HCT116 (cell line): ENCODE results near the gene DVL2. TPM values are rescaled to one million over a fixed set of nuclear protein-coding genes. Genes with fewer than 3 reads are reported as not detected.

Source experiments
- ATAC-seq: fragments of 200-7000 bp; cut with Tn5 transposase; 2 replicates; pipeline ENCODE4 v1.9.1; 2020; ENCODE audit warnings: mild to moderate bottlenecking, moderate library complexity
- BruUV-seq: library from RNA; stranded (reverse); fragments of 400-500 nt; replicated peaks from 2 replicates; lab custom pipeline; 2021; lab: Mats Ljungman, UMichigan
- CTCF ChIA-PET: fragments of 300-600 bp; sonication (Branson Sonifier 250); formaldehyde crosslinking; loops from one replicate; lab custom pipeline; 2021; ENCODE audit warnings: antibody characterized with exemption; lab: Charles Lee
- POLR2A ChIA-PET: fragments of 300-600, 350-600 bp; sonication (Branson Sonifier 250); formaldehyde crosslinking; loops from one replicate; lab custom pipeline; 2021; ENCODE audit warnings: antibody characterized with exemption; lab: Charles Lee
- RAD21 ChIA-PET, 2 experiments: fragments of 300-600 bp; sonication (Branson Sonifier 250); formaldehyde crosslinking; loops; one replicate each; lab custom pipeline; 2023; ENCODE audit warnings: low total read pairs in 2 of 2; ENCODE audit not compliant: uncharacterized antibody in 2 of 2, unreplicated experiment in 2 of 2, low non-redundant PET in 1 of 2; lab: Charles Lee
- DNase-seq: peaks from one replicate; pipeline ENCODE4 v3.0.0-alpha.2; 2010; ENCODE audit warnings: low read depth, low spot score
- H2AFZ ChIP-seq: fragments of 200-600 bp; shearing (Covaris generic), sonication (generic); 2 replicates; pipeline ENCODE4 v1.6.1; 2017; ENCODE audit warnings: low read depth, mixed run types, mixed read lengths, antibody characterized with exemption, low read length; ENCODE audit not compliant: poor library complexity, severe bottlenecking
- H3K27ac ChIP-seq: 2 replicates; pipeline ENCODE4 v1.5.1; 2012; ENCODE audit warnings: low read depth, low read length
- H3K27me3 ChIP-seq: fragments of 200-600 bp; sonication (generic); 2 replicates; pipeline ENCODE4 v1.6.1; 2016; ENCODE audit warnings: mixed run types, low read length, mixed read lengths; ENCODE audit not compliant: insufficient read depth
- H3K36me3 ChIP-seq, 2 experiments: fragments of 200-500 bp in 1 of 2; fragments of 200-600 bp in 1 of 2; sonication (Bioruptor generic) in 1 of 2; sonication (generic) in 1 of 2; 2 replicates each; pipeline versions ENCODE4 v1.5.1 to v1.6.1; 2014 to 2016; ENCODE audit warnings: low read length in 2 of 2, inconsistent platforms in 1 of 2, mixed read lengths in 1 of 2, mixed run types in 1 of 2; ENCODE audit not compliant: insufficient read depth in 2 of 2, control insufficient read depth in 1 of 2
- H3K4me1 ChIP-seq, 2 experiments: fragments of 200-600 bp in 1 of 2; sonication (generic) in 1 of 2; 2 replicates each; pipeline versions ENCODE4 v1.5.1 to v1.6.1; 2012 to 2017; ENCODE audit warnings: low read length in 2 of 2, inconsistent platforms in 1 of 2, mild to moderate bottlenecking in 1 of 2, mixed read lengths in 1 of 2, mixed run types in 1 of 2, moderate library complexity in 1 of 2; ENCODE audit not compliant: insufficient read depth in 2 of 2, control insufficient read depth in 1 of 2
- H3K4me2 ChIP-seq: fragments of 200-600 bp; sonication (generic); 2 replicates; pipeline ENCODE4 v1.6.1; 2017; ENCODE audit warnings: mixed run types, low read length, mixed read lengths
- H3K4me3 ChIP-seq, 2 experiments: fragments of 200-600 bp in 1 of 2; sonication (generic) in 1 of 2; replicated peaks in 1 of 2; 2 replicates each; pipeline ENCODE4 v1.5.1; 2011 to 2016; ENCODE audit warnings: low read length in 2 of 2, control low read depth in 1 of 2, low read depth in 1 of 2, mild to moderate bottlenecking in 1 of 2, mixed read lengths in 1 of 2, mixed run types in 1 of 2
- H3K79me2 ChIP-seq: fragments of 200-600 bp; sonication (generic); 2 replicates; pipeline ENCODE4 v1.6.1; 2017; ENCODE audit warnings: mild to moderate bottlenecking, mixed run types, low read length, moderate library complexity, mixed read lengths; ENCODE audit not compliant: insufficient read depth
- H3K9ac ChIP-seq: fragments of 200-600 bp; sonication (generic); 2 replicates; pipeline ENCODE4 v1.6.1; 2016; ENCODE audit warnings: low read length, mixed read lengths
- H3K9me2 ChIP-seq: fragments of 200-600 bp; sonication (generic), shearing (Covaris generic); 2 replicates; pipeline ENCODE4 v1.6.1; 2017; ENCODE audit warnings: mixed run types, mild to moderate bottlenecking, moderate library complexity; ENCODE audit not compliant: insufficient read depth
- H3K9me3 ChIP-seq, 2 experiments: fragments of 200-500 bp in 1 of 2; fragments of 200-600 bp in 1 of 2; sonication (Bioruptor generic) in 1 of 2; sonication (generic) in 1 of 2; 2 replicates each; pipeline ENCODE4 v1.6.1; 2014 to 2017; ENCODE audit warnings: low read length in 2 of 2, mixed read lengths in 2 of 2, inconsistent platforms in 1 of 2, low read depth in 1 of 2, mild to moderate bottlenecking in 1 of 2, mixed run types in 1 of 2, moderate library complexity in 1 of 2; ENCODE audit not compliant: control insufficient read depth in 1 of 2, insufficient read depth in 1 of 2
- H4K20me1 ChIP-seq: fragments of 200-600 bp; sonication (generic), shearing (Covaris generic); 2 replicates; pipeline ENCODE4 v1.6.1; 2017; ENCODE audit warnings: mixed run types, mild to moderate bottlenecking, moderate library complexity; ENCODE audit not compliant: insufficient read depth
- CBX3 ChIP-seq: IDR thresholded peaks from 2 replicates; pipeline ENCODE4 v1.6.1; 2012; ENCODE audit warnings: low read depth
- CEBPB ChIP-seq: IDR thresholded peaks from 2 replicates; pipeline ENCODE4 v1.6.1; 2012; ENCODE audit warnings: low read depth
- EGR1 ChIP-seq: IDR thresholded peaks from 2 replicates; pipeline ENCODE4 v1.6.1; 2012; ENCODE audit warnings: low read depth
- ELF1 ChIP-seq: IDR thresholded peaks from 2 replicates; pipeline ENCODE4 v1.6.1; 2012; ENCODE audit warnings: low read depth, borderline replicate concordance
- EZH2 ChIP-seq: fragments of 200-600 bp; sonication (generic); IDR thresholded peaks from 2 replicates; pipeline ENCODE4 v1.6.1; 2017; ENCODE audit warnings: antibody characterized with exemption, mixed run types
- EZH2phosphoT487 ChIP-seq: fragments of 200-600 bp; IDR thresholded peaks from 2 replicates; pipeline ENCODE4 v1.6.1; 2018; ENCODE audit warnings: antibody characterized with exemption, borderline replicate concordance
- FOSL1 ChIP-seq: IDR thresholded peaks from 2 replicates; pipeline ENCODE4 v1.6.1; 2012; ENCODE audit warnings: low read depth
- POLR2A ChIP-seq: IDR thresholded peaks from 2 replicates; pipeline ENCODE4 v1.7.0; 2011; ENCODE audit warnings: borderline replicate concordance; ENCODE audit not compliant: insufficient read depth, insufficient read length; ENCODE audit errors: extremely low read depth
- POLR2AphosphoS5 ChIP-seq: IDR thresholded peaks from 2 replicates; pipeline ENCODE4 v1.6.1; 2011; ENCODE audit warnings: mild to moderate bottlenecking, low read depth, low read length, moderate library complexity
- RAD21 ChIP-seq: IDR thresholded peaks from 2 replicates; pipeline ENCODE4 v1.6.1; 2012; ENCODE audit warnings: low read depth, mild to moderate bottlenecking
- REST ChIP-seq: IDR thresholded peaks from 2 replicates; pipeline ENCODE4 v1.6.1; 2012; ENCODE audit warnings: low read depth
- SIN3A ChIP-seq: IDR thresholded peaks from 2 replicates; pipeline ENCODE4 v1.6.1; 2012; ENCODE audit warnings: low read depth
- TCF7L2 ChIP-seq: IDR thresholded peaks from 2 replicates; pipeline ENCODE4 v1.7.0; 2011; ENCODE audit warnings: borderline replicate concordance, inconsistent platforms; ENCODE audit not compliant: insufficient read depth, insufficient read length; ENCODE audit errors: extremely low read depth
- YY1 ChIP-seq: IDR thresholded peaks from 2 replicates; pipeline ENCODE4 v1.6.1; 2011; ENCODE audit warnings: low read length, low read depth, moderate library complexity, mild to moderate bottlenecking; ENCODE audit not compliant: insufficient replicate concordance; ENCODE audit errors: extremely low read depth
- ZFX ChIP-seq: fragments of 450-650 bp; IDR thresholded peaks from 2 replicates; pipeline ENCODE4 v1.6.1; 2017
- intact Hi-C: fragments of 100-400 bp; cut with micrococcal nuclease; formaldehyde crosslinking; loops from 2 replicates; pipeline ENCODE4 v1.10.0; 2022
- total RNA-seq: library from RNA; stranded (reverse); gene quantifications from one replicate; pipeline ENCODE4 v1.2.1, GENCODE V29; 2021; ENCODE audit not compliant: unreplicated experiment
- TF ChIP-seq, protein P1 (sequence below): IDR thresholded peaks from 2 replicates; pipeline ENCODE4 v1.6.1; 2012
- TF ChIP-seq, protein P2 (sequence below), 3 experiments: fragments of 200-600 bp in 1 of 3; sonication (generic) in 1 of 3; IDR thresholded peaks in 2 of 3; conservative IDR thresholded peaks in 1 of 3; 2 replicates each; pipeline ENCODE4 v1.5.1; 2012 to 2017; ENCODE audit warnings: low read depth in 2 of 3, low read length in 2 of 3, antibody characterized with exemption in 1 of 3, borderline replicate concordance in 1 of 3, control low read depth in 1 of 3, mild to moderate bottlenecking in 1 of 3, mixed read lengths in 1 of 3, mixed run types in 1 of 3, moderate library complexity in 1 of 3; ENCODE audit not compliant: insufficient read depth in 1 of 3

The DVL2 gene
- total RNA-seq, 1 experiment from 2014 or later: 69.7 TPM

DNA sequence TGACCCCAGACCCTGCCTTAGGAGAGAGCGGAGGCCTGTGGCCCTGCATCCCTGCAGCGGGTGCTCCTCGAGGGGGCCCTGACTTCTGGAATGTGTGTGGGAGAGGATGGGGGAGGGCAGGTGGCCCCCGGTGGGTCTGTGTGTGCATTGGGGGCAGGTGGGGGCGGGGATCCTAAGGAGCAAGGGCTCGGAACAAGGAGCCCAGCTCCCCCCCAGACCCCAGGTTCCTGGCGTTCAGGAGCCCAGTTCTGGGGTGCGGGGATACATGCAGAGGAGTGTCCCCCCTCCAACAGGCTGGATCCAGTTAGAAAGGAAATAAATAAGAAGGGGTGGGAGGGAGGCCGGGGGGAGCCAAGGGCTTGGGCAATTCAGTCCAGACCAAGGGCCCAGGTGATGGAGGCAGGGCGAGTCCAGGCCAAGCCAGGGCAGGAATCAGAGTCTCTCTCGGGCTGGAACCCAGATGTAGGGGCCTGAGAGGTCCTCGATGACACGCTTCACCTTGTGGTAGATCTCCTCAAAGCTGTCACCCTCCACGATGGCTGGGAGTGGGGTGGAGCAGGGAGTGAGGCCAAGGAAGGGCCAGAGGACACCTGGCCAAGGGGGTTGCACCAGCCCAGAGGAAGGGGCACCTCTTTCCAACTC is 43.9 kb downstream of the DVL2 start:
- Histone ChIP-seq H2AFZ (no peak overlapping the region), H3K4me3 (no peak overlapping the region), H3K4me1 (no peaks in the 10 kb centered on the region; a peak in 1 of 4 replicates), H4K20me1 (no peaks in the 10 kb centered on the region), H3K27me3 (no peaks in the 10 kb centered on the region), H3K9me3 (no peaks in the 10 kb centered on the region), H3K9me2 (no peaks in the 10 kb centered on the region), H3K27ac (no peak overlapping the region), H3K36me3 (no peaks in the 10 kb centered on the region), H3K9ac (no peak overlapping the region), H3K79me2 (no peaks in the 10 kb centered on the region), H3K4me2 (no peak overlapping the region)
- no peak for ATAC-seq
- CTCF ChIA-PET: interaction anchor here (1.1 kb wide), 1 partner anchor 13 kb away, joined by 5 read pairs; no protein-coding TSS in a partner anchor
- TF ChIP-seq EZH2phosphoT487: no peak
- no peak for TF ChIP-seq CEBPB
- no peak for TF ChIP-seq YY1
- no peak for TF ChIP-seq REST
- no peak for TF ChIP-seq ELF1
- TF ChIP-seq POLR2A: no peak
- no peak for TF ChIP-seq ZFX
- TF ChIP-seq, protein P1, sequence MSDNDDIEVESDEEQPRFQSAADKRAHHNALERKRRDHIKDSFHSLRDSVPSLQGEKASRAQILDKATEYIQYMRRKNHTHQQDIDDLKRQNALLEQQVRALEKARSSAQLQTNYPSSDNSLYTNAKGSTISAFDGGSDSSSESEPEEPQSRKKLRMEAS: no peak
- TF ChIP-seq POLR2AphosphoS5: no peak
- TF ChIP-seq TCF7L2: no peak
- TF ChIP-seq, protein P2, sequence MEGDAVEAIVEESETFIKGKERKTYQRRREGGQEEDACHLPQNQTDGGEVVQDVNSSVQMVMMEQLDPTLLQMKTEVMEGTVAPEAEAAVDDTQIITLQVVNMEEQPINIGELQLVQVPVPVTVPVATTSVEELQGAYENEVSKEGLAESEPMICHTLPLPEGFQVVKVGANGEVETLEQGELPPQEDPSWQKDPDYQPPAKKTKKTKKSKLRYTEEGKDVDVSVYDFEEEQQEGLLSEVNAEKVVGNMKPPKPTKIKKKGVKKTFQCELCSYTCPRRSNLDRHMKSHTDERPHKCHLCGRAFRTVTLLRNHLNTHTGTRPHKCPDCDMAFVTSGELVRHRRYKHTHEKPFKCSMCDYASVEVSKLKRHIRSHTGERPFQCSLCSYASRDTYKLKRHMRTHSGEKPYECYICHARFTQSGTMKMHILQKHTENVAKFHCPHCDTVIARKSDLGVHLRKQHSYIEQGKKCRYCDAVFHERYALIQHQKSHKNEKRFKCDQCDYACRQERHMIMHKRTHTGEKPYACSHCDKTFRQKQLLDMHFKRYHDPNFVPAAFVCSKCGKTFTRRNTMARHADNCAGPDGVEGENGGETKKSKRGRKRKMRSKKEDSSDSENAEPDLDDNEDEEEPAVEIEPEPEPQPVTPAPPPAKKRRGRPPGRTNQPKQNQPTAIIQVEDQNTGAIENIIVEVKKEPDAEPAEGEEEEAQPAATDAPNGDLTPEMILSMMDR (IDR thresholded peaks at IDR 0.05 in 2 of 3, conservative IDR thresholded peaks at IDR 0.05 in 1 of 3; ENCODE audit: borderline replicate concordance in 1 of 3, insufficient read depth in 1 of 3, low read depth in 2 of 3, low read length in 2 of 3): no peak
- no peak for TF ChIP-seq FOSL1
- no peak for TF ChIP-seq CBX3
- no peak for TF ChIP-seq EZH2
- no peak for TF ChIP-seq EGR1
- no peak for TF ChIP-seq SIN3A
- no peak for TF ChIP-seq RAD21
- DNase-seq: no peak
- no TSS peak for BruUV-seq
- POLR2A ChIA-PET: interaction anchor here (0.6 kb wide), 1 partner anchor 71 kb away, joined by 3 read pairs; no protein-coding TSS in a partner anchor
- intact Hi-C loops: no loop called here
- RAD21 ChIA-PET: no interaction called here
